Thyroid gland (tissue), 4 donors: ENCODE results near the gene ASTL. TPM values are rescaled to one million over a fixed set of nuclear protein-coding genes. Genes with fewer than 3 reads are reported as not detected.
"Not testable (repeated sequence)": the region's sequence is repeated elsewhere in the genome, so short reads cannot be mapped to it uniquely, and the experiment has no call there.

Experiments used
- DNase-seq, 2 donors: peaks; one replicate each; pipeline ENCODE4 v3.0.0-alpha.2; 2019
- H3K27ac ChIP-seq, 3 donors: fragments of 200-600 bp; sonication (generic); 1 replicate in 2 of 3; 2 replicates in 1 of 3; pipeline ENCODE4 v1.5.1; 2016 to 2019; ENCODE audit warnings: mild to moderate bottlenecking in 1 of 3, moderate library complexity in 1 of 3
- H3K27me3 ChIP-seq: fragments of 200-600 bp; sonication (generic); one replicate; pipeline ENCODE4 v1.5.1; 2019
- H3K36me3 ChIP-seq, 2 donors: fragments of 200-600 bp; sonication (generic); one replicate each; pipeline ENCODE4 v1.5.1; 2016 to 2019
- H3K4me1 ChIP-seq, 2 donors: fragments of 200-600 bp; sonication (generic); one replicate each; pipeline ENCODE4 v1.5.1; 2017 to 2019
- H3K4me3 ChIP-seq, 3 donors: fragments of 200-600 bp; sonication (generic); replicated peaks in 1 of 3; 1 replicate in 2 of 3; 2 replicates in 1 of 3; pipeline ENCODE4 v1.5.1; 2016; ENCODE audit warnings: mild to moderate bottlenecking in 1 of 3
- H3K9me3 ChIP-seq: fragments of 200-600 bp; sonication (generic); one replicate; pipeline ENCODE4 v1.5.1; 2017
- CTCF ChIP-seq, 6 experiments: fragments of 200-600 bp in 3 of 6; fragments of 450-650 bp in 3 of 6; sonication (generic) in 3 of 6; IDR thresholded peaks; one replicate each; pipeline ENCODE4 v1.5.1; 2016 to 2019; ENCODE audit warnings: antibody characterized with exemption in 6 of 6, mild to moderate bottlenecking in 2 of 6, inconsistent platforms in 1 of 6, moderate library complexity in 1 of 6
- POLR2A ChIP-seq, 2 donors: fragments of 450-650 bp; IDR thresholded peaks; one replicate each; pipeline ENCODE4 v1.6.1; 2017; ENCODE audit warnings: antibody characterized with exemption in 2 of 2, mild to moderate bottlenecking in 2 of 2, moderate library complexity in 1 of 2
- WGBS, 2 donors: methylation state at CpG; one replicate each; pipeline ENCODE4 v1.1.5; 2017; 5-methylcytosine and 5-hydroxymethylcytosine counted together
- intact Hi-C: fragments of 100-400 bp; cut with DNase I; formaldehyde crosslinking; loops from one replicate; pipeline ENCODE4 v1.15.1; 2023
- total RNA-seq, 4 donors: library from RNA; depleted of rRNA; stranded (reverse); fragments of >200 nt; gene quantifications; one replicate each; pipeline ENCODE4 v1.2.3, GENCODE V29; 2016

ASTL gene
- total RNA-seq, 4 donors from 2014 or later = not detected

DNA sequence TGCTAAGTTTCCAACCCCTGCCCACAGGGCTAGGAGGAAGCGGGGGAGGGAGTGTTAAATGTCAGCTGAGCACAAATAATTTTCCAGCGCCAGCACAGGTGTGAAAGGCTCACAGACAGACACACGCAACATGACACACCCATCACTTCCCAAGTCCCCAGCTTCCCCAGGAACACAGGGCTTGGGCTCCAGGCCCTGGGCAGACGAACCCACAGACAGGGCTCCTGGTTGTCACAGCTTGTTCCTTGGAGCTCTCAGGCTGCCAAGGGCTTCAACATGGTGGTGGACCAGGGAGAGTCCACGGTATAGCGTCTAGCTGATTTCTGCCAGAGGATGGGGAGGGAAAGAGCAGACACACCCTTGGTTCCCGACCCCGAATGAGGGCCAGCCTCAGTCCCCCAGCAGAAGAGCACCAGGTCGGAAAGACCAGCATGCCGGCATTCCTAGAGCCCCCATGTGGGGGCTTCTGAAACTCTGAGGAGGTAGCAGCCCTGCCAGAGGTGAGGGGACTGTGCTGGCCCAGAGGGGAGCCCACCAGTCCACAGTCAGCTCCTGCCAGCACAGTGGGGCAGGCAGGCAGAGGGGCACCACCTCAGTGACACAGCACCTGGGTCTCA, 5.0 kb upstream of the ASTL start:
- H3K4me1 ChIP-seq = peaks cover 7 to 22% of the 10 kb centered on the region in 2 donors
- no peaks in the 10 kb centered on the region for H3K27me3 ChIP-seq
- no peak overlapping the region for H3K4me3 ChIP-seq
- no peak for DNase-seq
- no peak overlapping the region for H3K27ac ChIP-seq
- no peaks in the 10 kb centered on the region for H3K36me3 ChIP-seq
- intact Hi-C loops = no loop called here
- WGBS, 2 donors = 75 to 91% methylated on average over 6 to 10 of the region's 10 CpGs
- TF ChIP-seq POLR2A (IDR thresholded peaks at IDR 0.05) (no peak), CTCF (IDR thresholded peaks at IDR 0.05) (no peak)
- H3K9me3 ChIP-seq = no peaks in the 10 kb centered on the region

GRCh38 chr2:96142217-96143113, 4.2 kb upstream of the ASTL start:
- intact Hi-C loops = no loop called here
- WGBS, 2 donors = 78 to 86% methylated on average over 15 to 16 of the region's 26 CpGs
- no peak for DNase-seq
- Histone ChIP-seq H3K4me1 (peaks cover 7 to 16% of the 10 kb centered on the region in 2 donors), H3K27ac (no peak overlapping the region), H3K27me3 (no peaks in the 10 kb centered on the region), H3K9me3 (no peaks in the 10 kb centered on the region), H3K36me3 (no peaks in the 10 kb centered on the region), H3K4me3 (no peak overlapping the region)
- TF ChIP-seq POLR2A (IDR thresholded peaks at IDR 0.05) (no peak), CTCF (IDR thresholded peaks at IDR 0.05) (no peak)

GRCh38 chr2:96141624-96141967, 3.3 kb upstream of the ASTL start:
- H3K27me3 ChIP-seq, DNase-seq, H3K9me3 ChIP-seq, H3K36me3 ChIP-seq, H3K27ac ChIP-seq, intact Hi-C loops, H3K4me3 ChIP-seq: not testable (repeated sequence)
- WGBS, 2 donors = 94 to 96% methylated on average over 5 of the region's 5 CpGs
- peaks cover 7 to 16% of the 10 kb centered on the region in 2 donors for H3K4me1 ChIP-seq

- H3K36me3 ChIP-seq = no peaks in the 10 kb centered on the region
- no peak overlapping the region for H3K27ac ChIP-seq
- WGBS, 2 donors = 97 to 99% methylated on average over 12 to 13 of the region's 13 CpGs
- H3K4me1 ChIP-seq = peaks cover 7 to 16% of the 10 kb centered on the region in 2 donors
- H3K9me3 ChIP-seq = no peaks in the 10 kb centered on the region
- no peak for DNase-seq
- TF ChIP-seq CTCF (IDR thresholded peaks at IDR 0.05) (no peak), POLR2A (IDR thresholded peaks at IDR 0.05) (no peak)
- intact Hi-C loops = no loop called here
- H3K4me3 ChIP-seq = no peak overlapping the region
- no peaks in the 10 kb centered on the region for H3K27me3 ChIP-seq
Measured at GRCh38 chr2:96140941-96141623, 2.8 kb upstream of the ASTL start.

GRCh38 chr2:96139181-96139758, 968 bp upstream of the ASTL start:
- H3K4me1 ChIP-seq = peaks cover 1 to 2% of the 10 kb centered on the region in 2 donors
- H3K36me3 ChIP-seq = no peaks in the 10 kb centered on the region
- TF ChIP-seq POLR2A (IDR thresholded peaks at IDR 0.05) (no peak), CTCF (IDR thresholded peaks at IDR 0.05) (no peak)
- DNase-seq = no peak
- intact Hi-C loops = loop anchor here (5.0 kb wide), 1 partner anchor 33 kb away; no protein-coding TSS in a partner anchor
- H3K4me3 ChIP-seq = no peak overlapping the region
- H3K27ac ChIP-seq = no peak overlapping the region
- WGBS, 2 donors = 84 to 88% methylated on average over 7 of the region's 7 CpGs
- H3K9me3 ChIP-seq = no peaks in the 10 kb centered on the region
- H3K27me3 ChIP-seq = no peaks in the 10 kb centered on the region
